HepG2 (cell line): ENCODE results near the gene RBCK1. TPM values are rescaled to one million over a fixed set of nuclear protein-coding genes. Genes with fewer than 3 reads are reported as not detected.
A peak's percentile ranks its signal among the peaks of the same experiment; 100 is the strongest.

Experiments used
- ARHGAP35 ChIP-seq: sonication (generic); formaldehyde crosslinking; IDR thresholded peaks from 2 replicates; pipeline ENCODE4 v1.9.0; 2022; ENCODE audit warnings: mild to moderate bottlenecking, inconsistent platforms, moderate library complexity, missing genetic modification reagents, borderline replicate concordance
- HNRNPUL1 ChIP-seq: fragments of 200-400 bp; formaldehyde crosslinking; IDR thresholded peaks from 2 replicates; pipeline ENCODE4 v1.6.1; 2017; ENCODE audit warnings: low read depth, mild to moderate bottlenecking, low read length, moderate library complexity
- HOXD1 ChIP-seq: sonication (generic); formaldehyde crosslinking; IDR thresholded peaks from 2 replicates; pipeline ENCODE4 v1.5.0; 2020; ENCODE audit warnings: missing genetic modification reagents
- MTF1 ChIP-seq: sonication (generic); formaldehyde crosslinking; IDR thresholded peaks from 2 replicates; pipeline ENCODE4 v1.5.0; 2020; ENCODE audit warnings: missing genetic modification reagents
- SP4 ChIP-seq: sonication (generic); formaldehyde crosslinking; IDR thresholded peaks from 2 replicates; pipeline ENCODE4 v1.8.1; 2023; ENCODE audit warnings: mild to moderate bottlenecking, missing genetic modification reagents
- ZNF180 ChIP-seq: sonication (generic); formaldehyde crosslinking; IDR thresholded peaks from 2 replicates; pipeline ENCODE4 v1.4.0; 2020; ENCODE audit warnings: low read depth, missing genetic modification reagents, borderline replicate concordance
- ZNF276 ChIP-seq: sonication (generic); formaldehyde crosslinking; IDR thresholded peaks from 2 replicates; pipeline ENCODE4 v1.4.0; 2020; ENCODE audit warnings: mild to moderate bottlenecking, low read depth, missing genetic modification reagents
- ZNF687 ChIP-seq: sonication (generic); formaldehyde crosslinking; IDR thresholded peaks from 2 replicates; pipeline ENCODE4 v1.5.1; 2020; ENCODE audit warnings: mild to moderate bottlenecking, missing genetic modification reagents, moderate library complexity
- polyA plus RNA-seq, 8 experiments: library from polyadenylated mRNA; depleted of rRNA in 3 of 8; stranded (reverse) in 7 of 8; unstranded in 1 of 8; fragments of >200 nt; fragmentation: Illumina TruSeq in 4 of 8; extraction: Trizol in 4 of 8; gene quantifications; 2 replicates each; pipeline versions ENCODE4 v1.2.1 to v1.2.3, GENCODE V29; 2011 to 2016; ENCODE audit warnings: low read depth in 4 of 8, missing spikeins in 1 of 8, mixed read lengths in 1 of 8; ENCODE audit not compliant: insufficient read depth in 1 of 8
- total RNA-seq, 5 experiments: library from RNA; depleted of rRNA; stranded (reverse); fragments of >200 nt; fragmentation: Illumina TruSeq; extraction: Trizol; gene quantifications; 2 replicates each; pipeline ENCODE4 v1.2.3, GENCODE V29; 2016; ENCODE audit warnings: low read depth in 1 of 5
- TF ChIP-seq, protein P1 (sequence below): sonication (generic); formaldehyde crosslinking; IDR thresholded peaks from 2 replicates; pipeline ENCODE4 v1.4.0; 2020; ENCODE audit warnings: missing genetic modification reagents, borderline replicate concordance
- TF ChIP-seq, protein P2 (sequence below): sonication (generic); formaldehyde crosslinking; IDR thresholded peaks from 2 replicates; pipeline ENCODE4 v1.5.0; 2020; ENCODE audit warnings: mild to moderate bottlenecking, low read depth, missing genetic modification reagents, borderline replicate concordance
- TF ChIP-seq, protein P3 (sequence below): sonication (generic); formaldehyde crosslinking; IDR thresholded peaks from 2 replicates; pipeline ENCODE4 v1.4.0; 2020; ENCODE audit warnings: low read depth, mild to moderate bottlenecking, missing genetic modification reagents
- TF ChIP-seq, protein P4 (sequence below): sonication (generic); formaldehyde crosslinking; IDR thresholded peaks from 2 replicates; pipeline ENCODE4 v1.8.0; 2022; ENCODE audit warnings: mild to moderate bottlenecking, missing genetic modification reagents, borderline replicate concordance

The RBCK1 gene
- total and polyA plus RNA-seq, 2 of the 13 experiments (the other 11 are each of a cell fraction or from before 2014, with no cell fraction given) = 149 to 215 TPM

DNA sequence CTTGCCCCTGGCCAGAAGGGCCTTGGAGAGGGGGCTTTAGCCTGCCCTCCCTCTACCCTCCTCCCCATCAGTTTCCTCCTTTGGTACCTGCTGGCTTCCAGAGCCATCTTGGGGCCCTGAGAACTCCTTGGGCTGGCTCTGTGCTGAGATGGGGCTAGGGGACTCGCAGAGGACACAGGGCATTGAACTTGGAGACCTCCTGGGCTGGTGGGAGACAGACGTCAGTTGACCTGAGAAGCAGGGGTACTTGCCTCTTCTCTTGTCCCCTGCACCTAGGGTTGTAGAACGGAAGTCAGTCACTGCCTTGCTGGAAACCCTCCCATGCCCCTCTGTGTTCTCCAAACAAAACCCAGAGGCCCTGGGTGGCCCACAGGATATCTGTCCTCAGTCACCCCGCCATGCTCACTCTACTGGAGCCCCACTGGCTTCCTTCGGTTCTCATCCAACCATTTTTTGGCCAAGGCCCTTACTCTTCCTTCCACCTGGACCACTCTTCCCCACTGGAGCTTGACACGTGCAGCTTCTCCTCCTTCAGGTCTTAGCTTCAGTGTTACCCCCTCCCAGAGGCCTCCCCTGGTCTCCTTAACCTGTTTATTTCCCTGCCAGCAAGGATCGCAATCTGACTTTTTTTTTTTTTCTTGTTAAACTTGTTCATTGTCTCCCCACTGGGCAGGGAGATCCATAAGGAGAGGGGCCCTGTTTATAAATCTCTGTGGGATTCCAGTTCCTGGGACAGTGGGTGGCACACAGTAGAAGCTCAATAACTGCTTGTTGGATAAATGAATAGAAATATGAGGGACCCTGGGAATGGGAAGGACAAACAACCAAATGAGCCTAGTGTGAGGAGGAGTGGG is 971 bp downstream of the RBCK1 start (continued):
- TF ChIP-seq, protein P1, sequence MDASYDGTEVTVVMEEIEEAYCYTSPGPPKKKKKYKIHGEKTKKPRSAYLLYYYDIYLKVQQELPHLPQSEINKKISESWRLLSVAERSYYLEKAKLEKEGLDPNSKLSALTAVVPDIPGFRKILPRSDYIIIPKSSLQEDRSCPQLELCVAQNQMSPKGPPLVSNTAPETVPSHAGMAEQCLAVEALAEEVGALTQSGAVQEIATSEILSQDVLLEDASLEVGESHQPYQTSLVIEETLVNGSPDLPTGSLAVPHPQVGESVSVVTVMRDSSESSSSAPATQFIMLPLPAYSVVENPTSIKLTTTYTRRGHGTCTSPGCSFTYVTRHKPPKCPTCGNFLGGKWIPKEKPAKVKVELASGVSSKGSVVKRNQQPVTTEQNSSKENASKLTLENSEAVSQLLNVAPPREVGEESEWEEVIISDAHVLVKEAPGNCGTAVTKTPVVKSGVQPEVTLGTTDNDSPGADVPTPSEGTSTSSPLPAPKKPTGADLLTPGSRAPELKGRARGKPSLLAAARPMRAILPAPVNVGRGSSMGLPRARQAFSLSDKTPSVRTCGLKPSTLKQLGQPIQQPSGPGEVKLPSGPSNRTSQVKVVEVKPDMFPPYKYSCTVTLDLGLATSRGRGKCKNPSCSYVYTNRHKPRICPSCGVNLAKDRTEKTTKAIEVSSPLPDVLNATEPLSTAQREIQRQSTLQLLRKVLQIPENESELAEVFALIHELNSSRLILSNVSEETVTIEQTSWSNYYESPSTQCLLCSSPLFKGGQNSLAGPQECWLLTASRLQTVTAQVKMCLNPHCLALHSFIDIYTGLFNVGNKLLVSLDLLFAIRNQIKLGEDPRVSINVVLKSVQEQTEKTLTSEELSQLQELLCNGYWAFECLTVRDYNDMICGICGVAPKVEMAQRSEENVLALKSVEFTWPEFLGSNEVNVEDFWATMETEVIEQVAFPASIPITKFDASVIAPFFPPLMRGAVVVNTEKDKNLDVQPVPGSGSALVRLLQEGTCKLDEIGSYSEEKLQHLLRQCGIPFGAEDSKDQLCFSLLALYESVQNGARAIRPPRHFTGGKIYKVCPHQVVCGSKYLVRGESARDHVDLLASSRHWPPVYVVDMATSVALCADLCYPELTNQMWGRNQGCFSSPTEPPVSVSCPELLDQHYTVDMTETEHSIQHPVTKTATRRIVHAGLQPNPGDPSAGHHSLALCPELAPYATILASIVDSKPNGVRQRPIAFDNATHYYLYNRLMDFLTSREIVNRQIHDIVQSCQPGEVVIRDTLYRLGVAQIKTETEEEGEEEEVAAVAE (CRISPR knock-in tag) = peak; percentile 8; the same call in 1 of the 2 replicates
- TF ChIP-seq HOXD1 (CRISPR knock-in tag) (peak; percentile 12; the same call in 1 of the 2 replicates), ZNF180 (0 out of 2 replicates have a peak, but pooled peaks have one; percentile 6), SP4 (peak; percentile 31; the same call in 1 of the 2 replicates), ZNF276 (CRISPR knock-in tag) (0 out of 2 replicates have a peak, but pooled peaks have one; percentile 9), ZNF687 (peak; percentile 59), ARHGAP35 (CRISPR knock-in tag) (no peak), MTF1 (CRISPR knock-in tag) (0 out of 2 replicates have a peak, but pooled peaks have one; percentile 59), HNRNPUL1 (no peak)
- TF ChIP-seq, protein P2, sequence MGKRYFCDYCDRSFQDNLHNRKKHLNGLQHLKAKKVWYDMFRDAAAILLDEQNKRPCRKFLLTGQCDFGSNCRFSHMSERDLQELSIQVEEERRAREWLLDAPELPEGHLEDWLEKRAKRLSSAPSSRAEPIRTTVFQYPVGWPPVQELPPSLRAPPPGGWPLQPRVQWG (CRISPR knock-in tag) = no peak
- TF ChIP-seq, protein P3, sequence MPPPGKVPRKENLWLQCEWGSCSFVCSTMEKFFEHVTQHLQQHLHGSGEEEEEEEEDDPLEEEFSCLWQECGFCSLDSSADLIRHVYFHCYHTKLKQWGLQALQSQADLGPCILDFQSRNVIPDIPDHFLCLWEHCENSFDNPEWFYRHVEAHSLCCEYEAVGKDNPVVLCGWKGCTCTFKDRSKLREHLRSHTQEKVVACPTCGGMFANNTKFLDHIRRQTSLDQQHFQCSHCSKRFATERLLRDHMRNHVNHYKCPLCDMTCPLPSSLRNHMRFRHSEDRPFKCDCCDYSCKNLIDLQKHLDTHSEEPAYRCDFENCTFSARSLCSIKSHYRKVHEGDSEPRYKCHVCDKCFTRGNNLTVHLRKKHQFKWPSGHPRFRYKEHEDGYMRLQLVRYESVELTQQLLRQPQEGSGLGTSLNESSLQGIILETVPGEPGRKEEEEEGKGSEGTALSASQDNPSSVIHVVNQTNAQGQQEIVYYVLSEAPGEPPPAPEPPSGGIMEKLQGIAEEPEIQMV (CRISPR knock-in tag) = 0 out of 2 replicates have a peak, but pooled peaks have one; percentile 76
- TF ChIP-seq, protein P4, sequence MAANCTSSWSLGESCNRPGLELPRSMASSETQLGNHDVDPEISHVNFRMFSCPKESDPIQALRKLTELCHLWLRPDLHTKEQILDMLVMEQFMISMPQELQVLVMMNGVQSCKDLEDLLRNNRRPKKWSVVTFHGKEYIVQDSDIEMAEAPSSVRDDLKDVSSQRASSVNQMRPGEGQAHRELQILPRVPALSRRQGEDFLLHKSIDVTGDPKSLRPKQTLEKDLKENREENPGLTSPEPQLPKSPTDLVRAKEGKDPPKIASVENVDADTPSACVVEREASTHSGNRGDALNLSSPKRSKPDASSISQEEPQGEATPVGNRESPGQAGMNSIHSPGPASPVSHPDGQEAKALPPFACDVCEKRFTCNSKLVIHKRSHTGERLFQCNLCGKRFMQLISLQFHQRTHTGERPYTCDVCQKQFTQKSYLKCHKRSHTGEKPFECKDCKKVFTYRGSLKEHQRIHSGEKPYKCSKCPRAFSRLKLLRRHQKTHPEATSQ (CRISPR knock-in tag) = 0 out of 2 replicates have a peak, but pooled peaks have one; percentile 51
